Erythroblast (primary cell): ENCODE measurements around the gene PHF3.

ENCODE experiments used
- GATA1 ChIP-seq: IDR thresholded peaks from 2 replicates; pipeline ENCODE4 v1.6.1; 2011; ENCODE audit warnings: low read depth, mild to moderate bottlenecking, control low read depth, low read length, moderate library complexity
- POLR2A ChIP-seq: IDR thresholded peaks from 2 replicates; pipeline ENCODE4 v1.6.1; 2011; ENCODE audit warnings: mild to moderate bottlenecking, low read length

DNA sequence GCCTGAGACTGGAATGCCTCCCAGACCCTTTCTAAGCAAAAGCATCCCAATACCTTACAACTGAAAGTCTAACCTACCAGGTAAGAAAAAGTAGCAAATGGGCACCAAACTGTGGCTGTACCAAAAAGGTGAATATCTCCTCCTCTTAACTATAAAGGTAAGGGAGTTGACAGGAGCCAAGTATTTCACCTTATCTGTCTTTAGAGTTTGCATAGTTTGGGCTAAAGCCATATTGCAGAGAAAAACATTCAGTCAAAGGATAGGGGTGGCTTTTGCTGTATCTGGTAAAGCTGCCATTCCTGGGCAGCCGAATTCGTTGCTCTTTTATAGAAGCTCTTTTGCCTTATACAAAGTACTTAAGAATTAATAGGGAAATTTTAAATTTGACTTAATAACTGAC, 38.1 kb downstream of the PHF3 start:
- no peak for TF ChIP-seq POLR2A
- TF ChIP-seq GATA1: no peak
